Thyroid gland (tissue), 4 donors: ENCODE results near the gene NCAPD2. TPM values are rescaled to one million over a fixed set of nuclear protein-coding genes. Genes with fewer than 3 reads are reported as not detected.
A peak's percentile ranks its signal among the peaks of the same experiment; 100 is the strongest.

Experiments
- DNase-seq, 2 donors: peaks; one replicate each; pipeline ENCODE4 v3.0.0-alpha.2; 2019
- H3K27ac ChIP-seq, 3 donors: fragments of 200-600 bp; sonication (generic); 1 replicate in 2 of 3; 2 replicates in 1 of 3; pipeline ENCODE4 v1.5.1; 2016 to 2019; ENCODE audit warnings: mild to moderate bottlenecking in 1 of 3, moderate library complexity in 1 of 3
- H3K27me3 ChIP-seq: fragments of 200-600 bp; sonication (generic); one replicate; pipeline ENCODE4 v1.5.1; 2019
- H3K36me3 ChIP-seq, 2 donors: fragments of 200-600 bp; sonication (generic); one replicate each; pipeline ENCODE4 v1.5.1; 2016 to 2019
- H3K4me1 ChIP-seq, 2 donors: fragments of 200-600 bp; sonication (generic); one replicate each; pipeline ENCODE4 v1.5.1; 2017 to 2019
- H3K4me3 ChIP-seq, 3 donors: fragments of 200-600 bp; sonication (generic); replicated peaks in 1 of 3; 1 replicate in 2 of 3; 2 replicates in 1 of 3; pipeline ENCODE4 v1.5.1; 2016; ENCODE audit warnings: mild to moderate bottlenecking in 1 of 3
- H3K9me3 ChIP-seq: fragments of 200-600 bp; sonication (generic); one replicate; pipeline ENCODE4 v1.5.1; 2017
- CTCF ChIP-seq, 6 experiments: fragments of 200-600 bp in 3 of 6; fragments of 450-650 bp in 3 of 6; sonication (generic) in 3 of 6; IDR thresholded peaks; one replicate each; pipeline ENCODE4 v1.5.1; 2016 to 2019; ENCODE audit warnings: antibody characterized with exemption in 6 of 6, mild to moderate bottlenecking in 2 of 6, inconsistent platforms in 1 of 6, moderate library complexity in 1 of 6
- POLR2A ChIP-seq, 2 donors: fragments of 450-650 bp; IDR thresholded peaks; one replicate each; pipeline ENCODE4 v1.6.1; 2017; ENCODE audit warnings: antibody characterized with exemption in 2 of 2, mild to moderate bottlenecking in 2 of 2, moderate library complexity in 1 of 2
- WGBS, 2 donors: methylation state at CpG; one replicate each; pipeline ENCODE4 v1.1.5; 2017; 5-methylcytosine and 5-hydroxymethylcytosine counted together
- intact Hi-C: fragments of 100-400 bp; cut with DNase I; formaldehyde crosslinking; loops from one replicate; pipeline ENCODE4 v1.15.1; 2023
- total RNA-seq, 4 donors: library from RNA; depleted of rRNA; stranded (reverse); fragments of >200 nt; gene quantifications; one replicate each; pipeline ENCODE4 v1.2.3, GENCODE V29; 2016

NCAPD2 gene
- total RNA-seq, 4 donors from 2014 or later, result 22.4 to 31.8 (median 28.6) TPM

- peaks cover 15 to 23% of the 10 kb centered on the region in 2 donors for H3K36me3 ChIP-seq
- H3K9me3 ChIP-seq, result no peaks in the 10 kb centered on the region
- intact Hi-C loops, result loop anchor here (5.0 kb wide), 2 partner anchors 69 to 141 kb away; no protein-coding TSS in a partner anchor
- no peak overlapping the region for H3K27ac ChIP-seq
- no peak for DNase-seq
- TF ChIP-seq CTCF (IDR thresholded peaks at IDR 0.05) (no peak), POLR2A (IDR thresholded peaks at IDR 0.05) (no peak)
- H3K4me3 ChIP-seq, result no peak overlapping the region
- H3K27me3 ChIP-seq, result no peaks in the 10 kb centered on the region
- peaks cover 7 to 21% of the 10 kb centered on the region in 2 donors for H3K4me1 ChIP-seq
Measured at GRCh38 chr12:6468283-6468575, 25.7 kb upstream of the NCAPD2 start.

- intact Hi-C loops, result loop anchor here (5.0 kb wide), 2 partner anchors 68 to 142 kb away; no protein-coding TSS in a partner anchor
- Histone ChIP-seq H3K9me3 (no peaks in the 10 kb centered on the region), H3K27me3 (no peaks in the 10 kb centered on the region), H3K27ac (no peak overlapping the region), H3K4me3 (no peak overlapping the region), H3K4me1 (peaks cover 7 to 21% of the 10 kb centered on the region in 2 donors), H3K36me3 (peaks cover 9 to 14% of the 10 kb centered on the region in 2 donors)
- peak in 1 of 2 donors; percentile 35 for DNase-seq
- 59 to 60% methylated on average over 6 of the region's 6 CpGs for WGBS, 2 donors
- TF ChIP-seq CTCF (IDR thresholded peaks at IDR 0.05) (no peak), POLR2A (IDR thresholded peaks at IDR 0.05) (peak in 1 of 2 donors; percentile 7)
Measured at GRCh38 chr12:6469092-6469491, 24.8 kb upstream of the NCAPD2 start.

- peak overlapping the region; percentile 67 to 76 (median 74) for H3K4me3 ChIP-seq
- no peak for DNase-seq
- H3K27me3 ChIP-seq, result no peaks in the 10 kb centered on the region
- intact Hi-C loops, result loop anchor here (5.0 kb wide), 2 partner anchors 68 to 142 kb away; no protein-coding TSS in a partner anchor
- peak overlapping the region; percentile 62 to 82 (median 69) for H3K27ac ChIP-seq
- H3K36me3 ChIP-seq, result peaks cover 3 to 7% of the 10 kb centered on the region in 2 donors
- 18 to 29% methylated on average over 8 of the region's 16 CpGs for WGBS, 2 donors
- TF ChIP-seq POLR2A (IDR thresholded peaks at IDR 0.05), result no peak
- no peak for TF ChIP-seq CTCF (IDR thresholded peaks at IDR 0.05)
- peaks cover 7 to 21% of the 10 kb centered on the region in 2 donors for H3K4me1 ChIP-seq
- H3K9me3 ChIP-seq, result no peaks in the 10 kb centered on the region
Measured at GRCh38 chr12:6469609-6470374, 24.1 kb upstream of the NCAPD2 start.

GRCh38 chr12:6470375-6471163 lies 23.3 kb upstream of the NCAPD2 start, which contains the start of gene VAMP1:
Gene VAMP1 (minus strand): TSS chr12:6470677. CDS start chr12:6470531, 146 bp downstream.
- peaks cover 7 to 21% of the 10 kb centered on the region in 2 donors for H3K4me1 ChIP-seq
- intact Hi-C loops, result no loop called here
- WGBS, 2 donors, result 0 to 1% methylated on average over 18 to 22 of the region's 69 CpGs

More at GRCh38 chr12:6470375-6471163, 23.3 kb upstream of the NCAPD2 start, which contains the start of gene VAMP1:
- peak within 1 kb of the TSS; percentile 67 to 76 (median 74) for H3K4me3 ChIP-seq
- H3K36me3 ChIP-seq, result peaks cover 3 to 5% of the 10 kb centered on the region in 2 donors
- H3K9me3 ChIP-seq, result no peaks in the 10 kb centered on the region
- TF ChIP-seq CTCF (IDR thresholded peaks at IDR 0.05) (peak in 1 of 6 experiments; percentile 10), POLR2A (IDR thresholded peaks at IDR 0.05) (peak; percentile 92 to 100)
- peak within 1 kb of the TSS; percentile 62 to 82 (median 69) for H3K27ac ChIP-seq
- DNase-seq, result peak; percentile 99
- no peaks in the 10 kb centered on the region for H3K27me3 ChIP-seq
